CD8-positive, alpha-beta memory T cell (primary cell): ENCODE data around the gene TCF23. TPM values are rescaled to one million over a fixed set of nuclear protein-coding genes. Genes with fewer than 3 reads are reported as not detected.
A peak's percentile ranks its signal among the peaks of the same experiment; 100 is the strongest.

ENCODE experiments used
- CTCF ChIA-PET: fragments of 350-600 bp; sonication (Branson Sonifier 250); formaldehyde crosslinking; loops from one replicate; lab custom pipeline; 2021; ENCODE audit warnings: antibody characterized with exemption; lab: Charles Lee
- POLR2A ChIA-PET: fragments of 350-600 bp; sonication (Branson Sonifier 250); formaldehyde crosslinking; loops from one replicate; lab custom pipeline; 2021; ENCODE audit warnings: antibody characterized with exemption; lab: Charles Lee
- DNase-seq, 5 donors: peaks; one replicate each; pipeline versions ENCODE4 v3.0.0 to v3.0.0-alpha.2; 2020 to 2022; ENCODE audit warnings: mixed read lengths in 1 of 5
- H3K27ac ChIP-seq: one replicate; pipeline ENCODE4 v1.7.0; 2013; ENCODE audit warnings: low read depth, mild to moderate bottlenecking, low read length, moderate library complexity
- H3K27me3 ChIP-seq: 2 replicates; pipeline ENCODE4 v1.7.0; 2013; ENCODE audit warnings: low read length, mild to moderate bottlenecking; ENCODE audit not compliant: insufficient read depth, poor library complexity, severe bottlenecking
- H3K36me3 ChIP-seq: 2 replicates; pipeline ENCODE4 v1.7.0; 2013; ENCODE audit warnings: mild to moderate bottlenecking, low read length, moderate library complexity; ENCODE audit not compliant: insufficient read depth
- H3K4me1 ChIP-seq: 2 replicates; pipeline ENCODE4 v1.7.0; 2013; ENCODE audit warnings: mild to moderate bottlenecking, low read length, moderate library complexity; ENCODE audit not compliant: insufficient read depth
- H3K4me3 ChIP-seq: 2 replicates; pipeline ENCODE4 v1.7.0; 2013; ENCODE audit warnings: mild to moderate bottlenecking, low read length
- H3K9me3 ChIP-seq: 2 replicates; pipeline ENCODE4 v1.7.0; 2013; ENCODE audit warnings: mild to moderate bottlenecking, low read length
- H3K27ac Mint-ChIP-seq, 8 donors: one replicate each; pipeline ENCODE4 v1.8.0; 2020 to 2021; ENCODE audit warnings: mixed read lengths in 8 of 8, mild to moderate bottlenecking in 6 of 8, inconsistent platforms in 3 of 8, moderate library complexity in 3 of 8
- H3K27me3 Mint-ChIP-seq, 2 donors: one replicate each; pipeline ENCODE4 v1.8.0; 2020 to 2021; ENCODE audit warnings: mixed read lengths in 2 of 2, mild to moderate bottlenecking in 1 of 2, moderate library complexity in 1 of 2
- H3K36me3 Mint-ChIP-seq, 3 donors: one replicate each; pipeline ENCODE4 v1.8.0; 2020 to 2021; ENCODE audit warnings: mixed read lengths in 3 of 3, inconsistent platforms in 1 of 3, mild to moderate bottlenecking in 1 of 3
- H3K4me1 Mint-ChIP-seq, 3 donors: one replicate each; pipeline ENCODE4 v1.8.0; 2020 to 2021; ENCODE audit warnings: mixed read lengths in 3 of 3, inconsistent platforms in 1 of 3, mild to moderate bottlenecking in 1 of 3
- H3K4me3 Mint-ChIP-seq, 7 donors: one replicate each; pipeline ENCODE4 v1.8.0; 2020 to 2021; ENCODE audit warnings: mixed read lengths in 7 of 7, mild to moderate bottlenecking in 6 of 7, moderate library complexity in 4 of 7, inconsistent platforms in 2 of 7
- H3K9me3 Mint-ChIP-seq, 5 donors: one replicate each; pipeline ENCODE4 v1.8.0; 2020 to 2022; ENCODE audit warnings: mixed read lengths in 5 of 5, mild to moderate bottlenecking in 3 of 5, moderate library complexity in 2 of 5, inconsistent platforms in 1 of 5
- polyA plus RNA-seq: library from polyadenylated mRNA; unstranded; fragments of 300-500 nt; fragmentation: Illumina TruSeq; gene quantifications from one replicate; pipeline ENCODE4 v1.2.3, GENCODE V29; 2021
- total RNA-seq, 2 experiments: library from RNA; stranded (reverse); gene quantifications; one replicate each; pipeline ENCODE4 v1.2.3, GENCODE V29; 2021

The TCF23 gene
- total and polyA plus RNA-seq, 3 experiments from 2014 or later, result not detected

DNA sequence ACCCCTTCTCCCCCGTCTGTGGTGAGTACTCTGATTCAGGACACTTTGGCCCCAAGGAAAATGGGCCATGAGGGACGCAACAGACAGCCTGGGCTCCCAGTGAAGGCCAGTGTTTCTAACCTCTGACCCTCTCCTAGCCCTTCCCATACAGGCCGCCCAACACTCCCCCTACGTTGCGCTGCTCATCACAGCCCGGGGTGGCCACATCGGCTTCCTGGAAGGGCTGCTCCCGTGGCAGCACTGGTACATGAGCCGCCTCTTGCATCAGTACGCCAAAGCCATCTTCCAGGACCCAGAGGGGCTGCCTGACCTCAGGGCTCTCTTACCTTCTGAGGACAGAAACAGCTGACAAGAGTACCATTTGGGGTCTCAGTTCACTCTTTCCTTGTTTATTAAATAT, 18.4 kb upstream of the TCF23 start:
- Histone ChIP-seq H3K36me3 (peaks cover 15% of the 10 kb centered on the region), H3K4me3 (no peak overlapping the region), H3K27me3 (no peaks in the 10 kb centered on the region), H3K9me3 (no peaks in the 10 kb centered on the region), H3K27ac (no peak overlapping the region), H3K4me1 (peaks cover 15% of the 10 kb centered on the region)
- H3K27me3 Mint-ChIP-seq, result peaks cover 0 to 2% of the 10 kb centered on the region in 2 donors
- no peak for DNase-seq
- H3K4me3 Mint-ChIP-seq, result peak overlapping the region in 1 of 7 donors; percentile 29
- peaks cover 0 to 2% (median 0%) of the 10 kb centered on the region in 5 donors for H3K9me3 Mint-ChIP-seq
- peak overlapping the region in 2 of 8 donors; percentile 46 to 66 for H3K27ac Mint-ChIP-seq
- peaks cover 0 to 49% (median 0%) of the 10 kb centered on the region in 3 donors for H3K36me3 Mint-ChIP-seq
- peaks cover 21 to 31% (median 21%) of the 10 kb centered on the region in 3 donors for H3K4me1 Mint-ChIP-seq
- ChIA-PET POLR2A (no interaction called here), CTCF (no interaction called here)

DNA sequence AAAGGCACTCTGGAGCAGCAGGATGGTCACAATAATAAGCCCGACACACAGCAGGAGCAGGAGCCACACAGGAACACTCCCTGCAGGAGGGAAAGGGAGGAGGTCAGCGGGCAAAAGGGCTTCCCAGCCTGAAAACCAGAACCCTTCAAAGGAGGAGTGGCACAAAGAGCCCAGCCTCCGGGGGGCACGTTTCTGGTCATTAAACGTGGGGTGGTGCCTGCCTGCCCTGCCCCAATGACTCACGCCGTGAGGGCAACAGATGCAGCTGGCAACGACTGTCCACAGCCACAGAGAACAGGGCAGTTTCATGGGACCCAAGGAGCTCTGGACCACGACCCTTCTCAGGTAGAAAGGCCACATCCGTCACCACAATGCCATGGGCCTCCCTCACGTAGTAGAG, 17.4 kb upstream of the TCF23 start:
- Histone ChIP-seq H3K4me3 (no peak overlapping the region), H3K36me3 (peaks cover 15% of the 10 kb centered on the region), H3K27ac (no peak overlapping the region), H3K27me3 (no peaks in the 10 kb centered on the region), H3K4me1 (peaks cover 15% of the 10 kb centered on the region), H3K9me3 (no peaks in the 10 kb centered on the region)
- DNase-seq, result no peak
- H3K4me1 Mint-ChIP-seq, result peaks cover 21 to 31% (median 21%) of the 10 kb centered on the region in 3 donors
- H3K4me3 Mint-ChIP-seq, result peak overlapping the region in 3 of 7 donors; percentile 47 to 73 (median 65)
- H3K27me3 Mint-ChIP-seq, result peaks cover 0 to 2% of the 10 kb centered on the region in 2 donors
- peaks cover 0 to 2% (median 0%) of the 10 kb centered on the region in 5 donors for H3K9me3 Mint-ChIP-seq
- H3K27ac Mint-ChIP-seq, result peak overlapping the region in 3 of 8 donors; percentile 12 to 45 (median 21)
- peaks cover 0 to 49% (median 0%) of the 10 kb centered on the region in 3 donors for H3K36me3 Mint-ChIP-seq
- CTCF ChIA-PET, result no interaction called here
- POLR2A ChIA-PET, result no interaction called here

DNA sequence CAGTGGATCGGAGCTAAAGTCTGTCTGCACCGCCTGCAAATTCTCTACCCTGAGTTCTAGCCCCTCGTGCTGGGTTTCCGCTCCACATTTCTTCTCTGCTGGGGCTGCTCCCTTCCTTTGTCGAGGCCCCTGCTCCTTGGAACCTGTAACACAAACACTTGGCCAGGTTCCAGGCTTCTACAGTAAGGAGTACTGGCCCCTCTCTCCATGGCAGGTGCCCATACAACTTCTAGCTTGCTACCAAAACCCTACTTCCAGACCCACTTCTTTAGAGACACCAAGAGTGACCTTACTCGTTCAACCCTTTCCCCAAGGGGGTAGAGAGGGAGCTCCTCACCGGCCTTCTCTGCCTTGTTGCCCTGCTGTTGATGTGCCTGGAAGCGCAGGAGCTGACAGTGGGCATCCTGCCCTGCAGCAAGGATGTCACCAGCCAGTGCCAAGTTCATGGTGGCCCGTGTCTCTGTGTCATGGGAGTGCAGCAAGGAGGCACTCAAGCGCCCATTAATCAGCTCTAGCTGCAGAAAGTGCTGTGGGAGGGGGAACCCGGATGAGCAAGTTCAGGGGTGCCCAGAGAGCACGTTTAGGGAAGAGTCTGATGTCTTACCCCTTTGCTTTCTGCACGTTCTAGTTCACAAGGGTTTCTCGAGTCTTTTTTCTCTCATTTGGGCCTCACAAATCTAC, 15.5 kb upstream of the TCF23 start:
- peak overlapping the region; percentile 91 for H3K27ac ChIP-seq
- CTCF ChIA-PET, result interaction anchor here (0.9 to 3.6 kb wide), 3 partner anchors 9 to 172 kb away, joined by 3 to 24 read pairs (median 6); partner anchors contain the start of genes ABHD1 and KHK
- peak overlapping the region; percentile 79 to 98 (median 90) for H3K27ac Mint-ChIP-seq
- peaks cover 0 to 2% (median 0%) of the 10 kb centered on the region in 5 donors for H3K9me3 Mint-ChIP-seq
- peak overlapping the region; percentile 89 to 97 (median 94) for H3K4me3 Mint-ChIP-seq
- H3K4me1 Mint-ChIP-seq, result peaks cover 21 to 31% (median 21%) of the 10 kb centered on the region in 3 donors
- H3K4me1 ChIP-seq, result peaks cover 15% of the 10 kb centered on the region
- no peak for DNase-seq
- no peaks in the 10 kb centered on the region for H3K27me3 ChIP-seq
- POLR2A ChIA-PET, result interaction anchor here (1.3 to 2.6 kb wide), 3 partner anchors 10 to 79 kb away, joined by 5 to 27 read pairs (median 7); partner anchors contain the start of genes ABHD1, ATRAID, OST4 and SLC5A6
- peaks cover 0 to 49% (median 0%) of the 10 kb centered on the region in 3 donors for H3K36me3 Mint-ChIP-seq
- H3K36me3 ChIP-seq, result peaks cover 15% of the 10 kb centered on the region
- H3K9me3 ChIP-seq, result no peaks in the 10 kb centered on the region
- peak overlapping the region; percentile 86 for H3K4me3 ChIP-seq
- peaks cover 0 to 2% of the 10 kb centered on the region in 2 donors for H3K27me3 Mint-ChIP-seq

DNA sequence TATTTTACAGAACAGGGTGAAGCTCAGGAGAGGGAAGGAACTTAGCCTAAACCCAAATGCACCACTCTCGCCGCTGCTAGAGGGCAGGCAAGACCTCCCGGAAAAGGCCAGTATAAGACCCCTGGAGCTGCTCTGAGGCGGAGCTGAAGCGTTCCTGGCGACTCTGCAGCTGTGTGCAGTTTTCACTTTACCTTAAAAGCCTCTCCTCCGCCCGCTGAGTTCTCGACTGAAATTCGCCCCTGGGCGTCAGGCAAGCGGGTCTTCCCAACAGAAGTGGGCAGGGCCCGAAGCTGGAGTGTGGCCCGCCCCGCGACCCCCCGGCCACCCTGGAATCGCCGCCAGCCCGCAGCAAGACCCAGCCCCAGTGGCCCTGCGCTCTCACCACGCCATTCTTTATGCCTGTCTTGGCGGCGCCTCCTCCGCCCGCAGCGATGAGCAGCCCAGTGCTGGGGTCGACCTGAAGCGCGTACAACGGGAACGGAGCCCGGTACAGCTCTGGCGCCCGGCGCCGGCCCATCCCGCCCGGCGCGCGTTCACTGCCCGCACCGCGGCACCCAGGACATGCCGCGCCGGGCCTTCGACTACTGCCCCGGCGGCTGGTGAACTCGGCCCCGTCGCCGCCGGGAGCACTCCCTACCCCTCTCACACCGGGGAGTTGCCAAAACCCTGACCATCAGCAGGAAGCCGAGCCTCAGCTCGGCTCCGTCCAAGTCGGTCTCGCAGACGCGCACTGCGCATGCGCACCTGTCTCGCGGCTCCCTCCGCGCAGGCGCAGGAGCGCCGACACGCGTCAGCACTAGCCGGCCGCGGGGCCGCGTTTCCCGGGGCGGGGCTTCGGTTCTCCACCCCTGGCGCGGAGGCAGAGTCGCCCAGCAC, 14.7 kb upstream of the TCF23 start, which contains the start of gene PREB:
Gene PREB (minus strand): TSS at position 732 of the 876 bp plus-strand sequence. CDS start 215 bp downstream, at position 517.
- POLR2A ChIA-PET, result interaction anchor here (0.6 to 2.6 kb wide), 4 partner anchors 10 to 145 kb away, joined by 3 to 27 read pairs (median 6); partner anchors contain the start of genes ABHD1, ATRAID, OST4 and SLC5A6
- H3K4me3 ChIP-seq, result peak within 1 kb of the TSS; percentile 86

DNA sequence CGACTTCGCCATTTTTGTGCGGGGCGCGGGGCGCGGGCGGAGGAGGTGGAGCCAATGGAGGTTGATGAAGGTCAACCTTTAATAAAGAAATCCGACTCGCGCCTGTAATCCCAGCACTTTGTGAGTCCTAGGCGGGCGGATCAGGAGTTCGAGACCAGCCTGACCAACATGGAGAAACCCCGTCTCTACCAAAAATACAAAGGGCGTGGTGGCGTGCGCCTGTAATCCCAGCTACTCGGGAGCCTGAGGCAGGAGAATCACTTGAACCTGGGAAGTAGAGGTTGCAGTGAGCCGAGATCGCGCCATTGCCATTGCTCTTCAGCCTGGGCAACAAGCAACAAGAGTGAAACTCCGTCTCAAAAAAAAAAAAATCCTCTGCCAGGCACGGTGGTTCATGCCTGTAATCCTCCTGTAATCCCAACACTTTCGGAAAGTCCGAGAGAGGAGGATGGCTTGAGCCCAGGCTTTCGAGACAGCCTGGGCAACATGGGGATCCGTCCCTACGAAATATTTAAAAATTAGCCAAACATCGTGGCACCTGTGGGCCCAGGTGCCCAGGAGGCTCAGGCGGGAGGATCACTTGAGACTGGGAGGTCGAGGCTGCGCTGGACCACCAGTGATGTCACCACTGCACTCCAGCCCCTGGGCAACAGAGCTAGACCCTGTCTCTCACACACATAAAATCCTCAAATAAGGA, 13.9 kb upstream of the TCF23 start:
- no peak for DNase-seq
- H3K4me1 Mint-ChIP-seq, result peaks cover 19 to 31% (median 21%) of the 10 kb centered on the region in 3 donors
- Histone ChIP-seq H3K27me3 (no peaks in the 10 kb centered on the region), H3K27ac (peak overlapping the region; percentile 91), H3K36me3 (peaks cover 15% of the 10 kb centered on the region), H3K9me3 (no peaks in the 10 kb centered on the region), H3K4me3 (peak overlapping the region; percentile 86), H3K4me1 (peaks cover 15% of the 10 kb centered on the region)
- peaks cover 0 to 37% (median 0%) of the 10 kb centered on the region in 3 donors for H3K36me3 Mint-ChIP-seq
- H3K27me3 Mint-ChIP-seq, result peaks cover 0 to 2% of the 10 kb centered on the region in 2 donors
- ChIA-PET POLR2A (interaction anchor here (1.9 to 2.6 kb wide), 2 partner anchors 11 to 64 kb away, joined by 5 to 27 read pairs; partner anchors contain the start of genes ABHD1 and OST4), CTCF (interaction anchor here (2.0 to 3.6 kb wide), 2 partner anchors 11 to 48 kb away, joined by 6 to 24 read pairs; partner anchors contain the start of genes ABHD1 and KHK)
- peak overlapping the region; percentile 76 to 98 (median 96) for H3K27ac Mint-ChIP-seq
- H3K9me3 Mint-ChIP-seq, result peaks cover 0 to 2% (median 0%) of the 10 kb centered on the region in 5 donors
- peak overlapping the region; percentile 89 to 97 (median 94) for H3K4me3 Mint-ChIP-seq

More for the DNA sequence above, 14.7 kb upstream of the TCF23 start, which contains the start of gene PREB:
- Mint-ChIP-seq H3K36me3 (peaks cover 0 to 44% (median 0%) of the 10 kb centered on the region in 3 donors), H3K4me3 (peak within 1 kb of the TSS; percentile 89 to 97 (median 94)), H3K9me3 (peaks cover 0 to 2% (median 0%) of the 10 kb centered on the region in 5 donors), H3K27ac (peak within 1 kb of the TSS; percentile 83 to 98 (median 97)), H3K4me1 (peaks cover 21 to 31% (median 21%) of the 10 kb centered on the region in 3 donors), H3K27me3 (peaks cover 0 to 2% of the 10 kb centered on the region in 2 donors)
- H3K36me3 ChIP-seq, result peaks cover 15% of the 10 kb centered on the region
- DNase-seq, result peak; percentile 97 to 99 (median 98)
- H3K27me3 ChIP-seq, result no peaks in the 10 kb centered on the region
- CTCF ChIA-PET, result interaction anchor here (0.9 to 3.6 kb wide), 3 partner anchors 10 to 172 kb away, joined by 3 to 24 read pairs (median 6); partner anchors contain the start of genes ABHD1 and KHK
- H3K4me1 ChIP-seq, result peaks cover 15% of the 10 kb centered on the region
- no peaks in the 10 kb centered on the region for H3K9me3 ChIP-seq
- peak within 1 kb of the TSS; percentile 91 for H3K27ac ChIP-seq

DNA sequence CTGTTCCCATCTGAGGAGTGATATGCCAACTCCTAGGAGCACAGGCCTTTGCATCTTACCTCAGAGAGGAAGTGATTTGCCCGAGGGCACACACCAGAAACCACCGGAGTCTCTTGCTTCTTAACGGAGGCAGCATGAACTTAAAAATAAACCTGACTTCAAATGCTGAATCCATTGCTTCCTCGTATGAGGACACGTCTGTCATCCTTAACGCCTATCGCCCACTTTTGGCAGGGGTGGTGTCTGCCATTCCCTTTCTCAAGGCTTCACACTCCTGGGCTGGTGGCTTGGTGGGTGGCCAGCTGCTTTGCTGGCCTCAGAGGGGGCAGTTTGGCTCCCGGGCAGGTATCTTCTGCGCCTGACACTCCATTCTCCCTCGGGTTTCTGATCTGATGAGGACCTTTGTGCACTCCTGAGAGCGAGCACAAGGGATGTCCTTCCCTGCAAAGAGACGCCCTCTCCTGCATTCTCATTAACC, 13.3 kb upstream of the TCF23 start:
- no peak overlapping the region for H3K4me3 ChIP-seq
- peaks cover 0 to 2% (median 0%) of the 10 kb centered on the region in 5 donors for H3K9me3 Mint-ChIP-seq
- peak overlapping the region in 4 of 8 donors; percentile 72 to 98 (median 80) for H3K27ac Mint-ChIP-seq
- H3K4me1 Mint-ChIP-seq, result peaks cover 19 to 31% (median 21%) of the 10 kb centered on the region in 3 donors
- CTCF ChIA-PET, result interaction anchor here (3.6 kb wide), 1 partner anchor 11 kb away, joined by 24 read pairs; the partner anchor contains the start of gene ABHD1
- POLR2A ChIA-PET, result no interaction called here
- H3K4me3 Mint-ChIP-seq, result peak overlapping the region; percentile 23 to 97 (median 93)
- peaks cover 0 to 2% of the 10 kb centered on the region in 2 donors for H3K27me3 Mint-ChIP-seq
- H3K27me3 ChIP-seq, result no peaks in the 10 kb centered on the region
- H3K36me3 Mint-ChIP-seq, result peaks cover 0 to 32% (median 0%) of the 10 kb centered on the region in 3 donors
- peaks cover 15% of the 10 kb centered on the region for H3K36me3 ChIP-seq
- DNase-seq, result no peak
- H3K4me1 ChIP-seq, result peaks cover 15% of the 10 kb centered on the region
- no peak overlapping the region for H3K27ac ChIP-seq
- H3K9me3 ChIP-seq, result no peaks in the 10 kb centered on the region
